Endothelial cell of umbilical vein (primary cell): ENCODE results near the gene SPTBN4.

Experiments used
- CTCF ChIP-seq, 2 donors: IDR thresholded peaks; 1 replicate in 1 of 2; 2 replicates in 1 of 2; pipeline ENCODE4 v1.5.1; 2011; ENCODE audit warnings: low read length in 2 of 2, mild to moderate bottlenecking in 2 of 2, moderate library complexity in 2 of 2, control low read depth in 1 of 2, inconsistent platforms in 1 of 2, low read depth in 1 of 2; ENCODE audit not compliant: insufficient read depth in 1 of 2; ENCODE audit errors: extremely low read depth in 1 of 2
- FOS ChIP-seq: IDR thresholded peaks from 2 replicates; pipeline ENCODE4 v1.6.1; 2011; ENCODE audit warnings: mild to moderate bottlenecking, low read length, moderate library complexity, borderline replicate concordance; ENCODE audit not compliant: insufficient read depth
- POLR2AphosphoS5 ChIP-seq: IDR thresholded peaks from 2 replicates; pipeline ENCODE4 v1.6.1; 2012; ENCODE audit warnings: low read depth, mild to moderate bottlenecking, control low read depth, low read length, moderate library complexity; ENCODE audit not compliant: insufficient read depth

GRCh38 chr19:40471111-40471510 is 4.3 kb downstream of the SPTBN4 start:
- no peak for TF ChIP-seq CTCF (IDR thresholded peaks at IDR 0.05; ENCODE audit: extremely low read depth in 1 of 2, insufficient read depth in 1 of 2, low read depth in 1 of 2, low read length in 2 of 2)
- no peak for TF ChIP-seq POLR2AphosphoS5
- TF ChIP-seq FOS = no peak
